ENCODE data around the gene MPDZ.

The MPDZ gene

DNA sequence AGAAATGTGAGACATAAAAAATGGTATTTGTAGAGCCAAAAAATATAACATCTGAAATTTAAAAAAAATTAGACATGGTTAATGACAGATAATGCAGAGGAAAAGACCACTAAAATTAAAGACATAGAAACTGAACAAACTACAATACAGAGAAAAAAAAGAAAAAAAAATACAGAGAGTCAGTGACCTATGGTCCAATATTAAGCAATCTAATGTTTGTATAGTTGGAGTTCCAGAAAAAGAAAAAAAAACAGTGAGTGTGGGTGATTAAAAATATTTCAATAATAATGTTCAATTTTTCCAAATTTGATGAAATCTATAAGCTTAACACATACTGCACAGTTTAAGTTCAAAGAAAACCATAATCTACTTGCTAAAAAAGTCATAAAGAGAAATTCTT, 207.6 kb downstream of the MPDZ start:
- Histone ChIP-seq H3K27me3 (ENCODE audit: control insufficient read depth, insufficient read depth, low read length, poor library complexity, severe bottlenecking) (no peaks in the 10 kb centered on the region), H3K27ac (ENCODE audit: insufficient read depth, low read depth, low read length, poor library complexity, severe bottlenecking) (no peak overlapping the region), H3K9me3 (ENCODE audit: control insufficient read depth, low read length) (no peaks in the 10 kb centered on the region), H3K4me1 (ENCODE audit: control insufficient read depth, insufficient read depth, low read length) (no peaks in the 10 kb centered on the region), H3K4me3 (ENCODE audit: insufficient read depth, low read depth, low read length) (no peak overlapping the region), H3K36me3 (ENCODE audit: control insufficient read depth, insufficient read depth, low read length) (no peaks in the 10 kb centered on the region)

DNA sequence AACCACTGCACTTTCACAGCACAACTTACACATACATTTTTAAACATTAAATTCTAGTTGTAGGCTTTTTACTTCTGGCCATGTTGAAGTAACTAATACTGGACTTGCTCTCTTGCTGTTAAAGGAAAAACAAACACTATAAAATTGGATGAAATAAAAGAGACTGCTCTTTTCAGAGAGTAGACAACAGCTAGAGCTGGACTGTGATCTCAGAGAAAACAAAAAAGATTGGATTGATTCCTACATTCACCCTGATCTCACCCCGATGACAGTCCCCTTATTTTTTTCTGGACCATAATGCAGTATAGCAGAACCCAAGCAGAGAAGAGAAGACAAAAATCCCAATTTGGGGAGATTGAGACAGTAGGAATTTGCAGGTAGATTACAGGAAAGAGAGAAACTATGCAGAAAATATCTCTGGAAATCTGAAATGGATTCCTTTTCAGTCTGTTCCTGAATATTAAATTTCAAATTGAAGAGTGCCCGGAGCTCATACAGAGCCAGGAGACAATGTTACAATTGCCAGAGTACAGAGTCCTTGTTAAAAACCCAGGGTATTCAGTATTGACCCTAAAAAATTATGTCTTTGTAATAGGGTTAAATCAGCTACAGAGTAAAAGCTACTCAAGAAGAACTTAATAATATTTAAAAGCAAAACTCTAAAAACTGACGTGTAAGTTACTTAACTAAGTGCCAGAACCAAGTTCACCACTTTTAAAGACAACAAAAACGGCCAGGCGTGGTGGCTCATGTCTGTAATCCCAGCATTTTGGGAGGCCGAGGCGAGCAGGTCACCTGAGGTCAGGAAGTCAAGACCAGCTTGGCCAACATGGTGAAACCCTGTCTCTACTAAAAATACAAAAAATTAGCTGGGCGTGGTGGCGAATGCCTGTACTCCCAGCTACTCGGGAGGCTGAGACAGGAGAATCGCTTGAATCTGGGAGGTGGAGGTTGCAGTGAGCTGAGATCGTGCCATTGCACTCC, 208.6 kb downstream of the MPDZ start:
- H3K4me3 ChIP-seq (ENCODE audit: insufficient read depth, low read depth, low read length), result no peak overlapping the region
- no peaks in the 10 kb centered on the region for H3K36me3 ChIP-seq (ENCODE audit: control insufficient read depth, insufficient read depth, low read length)
- H3K4me1 ChIP-seq (ENCODE audit: control insufficient read depth, insufficient read depth, low read length), result no peaks in the 10 kb centered on the region
- H3K27me3 ChIP-seq (ENCODE audit: control insufficient read depth, insufficient read depth, low read length, poor library complexity, severe bottlenecking), result no peaks in the 10 kb centered on the region
- H3K9me3 ChIP-seq (ENCODE audit: control insufficient read depth, low read length), result no peaks in the 10 kb centered on the region
- 93 to 95% methylated on average over 11 of the region's 12 CpGs for WGBS, 2 experiments
- H3K27ac ChIP-seq (ENCODE audit: insufficient read depth, low read depth, low read length, poor library complexity, severe bottlenecking), result no peak overlapping the region

GRCh38 chr9:13069498-13069897, 210.0 kb downstream of the MPDZ start:
- Histone ChIP-seq H3K4me1 (ENCODE audit: control insufficient read depth, insufficient read depth, low read length) (no peaks in the 10 kb centered on the region), H3K9me3 (ENCODE audit: control insufficient read depth, low read length) (no peaks in the 10 kb centered on the region), H3K27ac (ENCODE audit: insufficient read depth, low read depth, low read length, poor library complexity, severe bottlenecking) (no peak overlapping the region), H3K27me3 (ENCODE audit: control insufficient read depth, insufficient read depth, low read length, poor library complexity, severe bottlenecking) (no peaks in the 10 kb centered on the region), H3K4me3 (ENCODE audit: insufficient read depth, low read depth, low read length) (no peak overlapping the region), H3K36me3 (ENCODE audit: control insufficient read depth, insufficient read depth, low read length) (no peaks in the 10 kb centered on the region)
- WGBS, 2 experiments, result 90 to 96% methylated on average over 3 of the region's 3 CpGs

DNA sequence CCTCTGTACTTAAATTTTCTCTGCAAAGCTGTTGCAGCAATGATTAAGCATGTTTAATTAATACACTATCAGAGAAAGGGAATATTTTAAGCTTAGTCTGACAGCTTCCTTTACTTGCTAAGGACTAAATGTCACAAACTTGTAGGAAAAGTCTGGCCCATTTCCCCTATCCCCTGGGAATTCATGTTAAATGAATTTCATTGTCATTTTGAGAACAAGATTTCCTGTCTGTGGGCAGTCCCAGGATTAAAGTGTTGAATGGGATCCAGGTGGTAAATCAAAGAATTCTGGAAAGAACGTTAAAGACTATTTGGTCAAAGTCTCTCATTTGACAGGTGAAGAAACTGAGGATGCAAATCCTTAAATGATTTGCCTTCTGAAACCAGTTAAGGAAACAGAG, 214.8 kb downstream of the MPDZ start:
- Histone ChIP-seq H3K4me1 (ENCODE audit: control insufficient read depth, insufficient read depth, low read length) (no peaks in the 10 kb centered on the region), H3K4me3 (ENCODE audit: insufficient read depth, low read depth, low read length) (no peak overlapping the region), H3K36me3 (ENCODE audit: control insufficient read depth, insufficient read depth, low read length) (no peaks in the 10 kb centered on the region), H3K9me3 (ENCODE audit: control insufficient read depth, low read length) (no peaks in the 10 kb centered on the region), H3K27ac (ENCODE audit: insufficient read depth, low read depth, low read length, poor library complexity, severe bottlenecking) (no peak overlapping the region), H3K27me3 (ENCODE audit: control insufficient read depth, insufficient read depth, low read length, poor library complexity, severe bottlenecking) (no peaks in the 10 kb centered on the region)
- WGBS, 2 experiments, result 65 to 83% methylated on average over 1 of the region's 1 CpG

GRCh38 chr9:13063880-13064459, 215.5 kb downstream of the MPDZ start:
- Histone ChIP-seq H3K9me3 (ENCODE audit: control insufficient read depth, low read length) (no peaks in the 10 kb centered on the region), H3K4me1 (ENCODE audit: control insufficient read depth, insufficient read depth, low read length) (no peaks in the 10 kb centered on the region), H3K4me3 (ENCODE audit: insufficient read depth, low read depth, low read length) (no peak overlapping the region), H3K27me3 (ENCODE audit: control insufficient read depth, insufficient read depth, low read length, poor library complexity, severe bottlenecking) (no peaks in the 10 kb centered on the region), H3K36me3 (ENCODE audit: control insufficient read depth, insufficient read depth, low read length) (no peaks in the 10 kb centered on the region), H3K27ac (ENCODE audit: insufficient read depth, low read depth, low read length, poor library complexity, severe bottlenecking) (no peak overlapping the region)

DNA sequence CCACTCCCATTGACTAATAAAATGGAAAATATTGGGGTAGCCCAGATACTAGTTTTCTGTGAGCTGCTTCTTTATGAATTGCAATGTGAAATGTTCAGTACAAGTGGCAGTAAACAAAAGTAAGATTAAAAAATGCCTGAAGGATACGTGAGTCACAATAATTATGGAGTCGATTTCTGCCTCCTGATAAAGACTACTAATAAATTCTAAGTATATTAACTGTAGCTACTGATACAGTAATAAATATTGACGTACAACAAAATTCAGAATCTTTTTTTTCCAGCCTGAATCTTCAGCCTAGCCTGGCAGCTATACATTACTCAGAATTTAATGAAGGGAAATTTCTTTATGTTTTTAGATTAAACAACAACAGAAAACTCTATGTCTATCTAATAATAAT, 218.1 kb downstream of the MPDZ start:
- Histone ChIP-seq H3K4me3 (ENCODE audit: insufficient read depth, low read depth, low read length) (no peak overlapping the region), H3K27me3 (ENCODE audit: control insufficient read depth, insufficient read depth, low read length, poor library complexity, severe bottlenecking) (no peaks in the 10 kb centered on the region), H3K36me3 (ENCODE audit: control insufficient read depth, insufficient read depth, low read length) (no peaks in the 10 kb centered on the region), H3K27ac (ENCODE audit: insufficient read depth, low read depth, low read length, poor library complexity, severe bottlenecking) (no peak overlapping the region), H3K9me3 (ENCODE audit: control insufficient read depth, low read length) (no peaks in the 10 kb centered on the region), H3K4me1 (ENCODE audit: control insufficient read depth, insufficient read depth, low read length) (no peaks in the 10 kb centered on the region)
- WGBS, 2 experiments, result 100% methylated on average over 1 of the region's 3 CpGs

Measured in ectodermal cell (in vitro differentiated cells).